K562 (cell line): Measurements from ENCODE around the gene ZNF891. TPM values are rescaled to one million over a fixed set of nuclear protein-coding genes. Genes with fewer than 3 reads are reported as not detected.

ENCODE experiments used
- CBX8 ChIP-seq: fragments of 200-600 bp; sonication (generic); IDR thresholded peaks from 2 replicates; pipeline ENCODE4 v1.6.1; 2012; ENCODE audit warnings: borderline replicate concordance, mixed run types, low read depth, mild to moderate bottlenecking, moderate library complexity, mixed read lengths, low read length, control low read depth, inconsistent platforms; ENCODE audit not compliant: poor library complexity, severe bottlenecking; ENCODE audit errors: extremely low read depth
- CREB3 ChIP-seq: fragments of 450-650 bp; conservative IDR thresholded peaks from 2 replicates; pipeline ENCODE4 v1.6.1; 2016; ENCODE audit warnings: missing genetic modification characterization, low read depth, mild to moderate bottlenecking, missing compliant biosample characterization, moderate library complexity
- MAFK ChIP-seq: IDR thresholded peaks from 2 replicates; pipeline ENCODE4 v1.6.1; 2011; ENCODE audit warnings: low read length, improper control_type of control experiment
- MEIS2 ChIP-seq: fragments of 450-650 bp; IDR thresholded peaks from 2 replicates; pipeline ENCODE4 v1.6.1; 2014; ENCODE audit warnings: mild to moderate bottlenecking; ENCODE audit not compliant: partially characterized antibody
- MTF1 ChIP-seq: fragments of 250-450 bp; sonication (Bioruptor Pico); IDR thresholded peaks from 2 replicates; pipeline ENCODE4 v1.9.0; 2021; ENCODE audit warnings: moderate library complexity, mild to moderate bottlenecking, inconsistent platforms, borderline replicate concordance
- NCOA2 ChIP-seq, 2 experiments: fragments of 450-650 bp; IDR thresholded peaks; 2 replicates each; pipeline ENCODE4 v1.6.1; 2018; ENCODE audit warnings: mild to moderate bottlenecking in 2 of 2, moderate library complexity in 1 of 2; ENCODE audit not compliant: partially characterized antibody in 2 of 2
- RBBP5 ChIP-seq: fragments of 200-600 bp; sonication (generic); IDR thresholded peaks from 2 replicates; pipeline ENCODE4 v1.6.1; 2012; ENCODE audit warnings: borderline replicate concordance, mild to moderate bottlenecking, low read length, control low read depth, inconsistent platforms; ENCODE audit not compliant: insufficient read depth, poor library complexity, severe bottlenecking
- TCF7 ChIP-seq: sonication (generic); IDR thresholded peaks from 2 replicates; pipeline ENCODE4 v1.6.1; 2016; ENCODE audit warnings: antibody characterized with exemption, borderline replicate concordance
- THRAP3 ChIP-seq: fragments of 450-650 bp; IDR thresholded peaks from 2 replicates; pipeline ENCODE4 v1.6.1; 2016; ENCODE audit warnings: mild to moderate bottlenecking, inconsistent platforms, borderline replicate concordance
- ZHX1 ChIP-seq: fragments of 150-350 bp; conservative IDR thresholded peaks from 2 replicates; pipeline ENCODE4 v1.6.1; 2014; ENCODE audit warnings: low read length
- ZNF146 ChIP-seq: IDR thresholded peaks from one replicate; pipeline ENCODE4 v1.6.1; 2018; ENCODE audit warnings: missing compliant biosample characterization; ENCODE audit not compliant: unreplicated experiment
- ZNF592 ChIP-seq: fragments of 450-650 bp; IDR thresholded peaks from 2 replicates; pipeline ENCODE4 v1.6.1; 2017; ENCODE audit warnings: antibody characterized with exemption, mild to moderate bottlenecking
- ZNF778 ChIP-seq: fragments of 450-650 bp; formaldehyde crosslinking; IDR thresholded peaks from 2 replicates; pipeline ENCODE4 v1.4.0; 2020; ENCODE audit warnings: mild to moderate bottlenecking, moderate library complexity
- polyA plus RNA-seq, 8 experiments: library from polyadenylated mRNA; depleted of rRNA in 4 of 8; stranded (reverse) in 5 of 8; unstranded in 3 of 8; fragments of >200 nt; fragmentation: Nextera tagmentation in 2 of 8; fragmentation: Illumina TruSeq in 1 of 8; extraction: Ambion mirVana in 2 of 8; extraction: Trizol in 1 of 8; gene quantifications; 2 replicates each; pipeline versions ENCODE4 v1.2.1 to v1.2.3, GENCODE V29; 2011 to 2014; ENCODE audit warnings: inconsistent platforms in 1 of 8, missing spikeins in 1 of 8
- total RNA-seq, 7 experiments: library from RNA; depleted of rRNA in 6 of 7; stranded (reverse); fragments of >200 nt in 6 of 7; fragmentation: Illumina TruSeq in 2 of 7; extraction: Trizol in 2 of 7; gene quantifications; 2 replicates each; pipeline versions ENCODE4 v1.2.1 to v1.2.3, GENCODE V29; 2011 to 2021; ENCODE audit warnings: low replicate concordance in 1 of 7

ZNF891 gene
- total and polyA plus RNA-seq, 9 of the 15 experiments (the other 6 are each of a cell fraction or from before 2014, with no cell fraction given), result 0.41 to 2.0 (median 1.3) TPM

- no peak for TF ChIP-seq CBX8
- TF ChIP-seq TCF7, result no peak
- TF ChIP-seq MEIS2, result no peak
- TF ChIP-seq ZNF146 (CRISPR knock-in tag), result no peak
- TF ChIP-seq MTF1, result no peak
- no peak for TF ChIP-seq RBBP5
- TF ChIP-seq NCOA2 (IDR thresholded peaks at IDR 0.05; ENCODE audit: partially characterized antibody in 2 of 2), result no peak
- TF ChIP-seq ZNF778 (CRISPR knock-in tag), result no peak
- no peak for TF ChIP-seq MAFK
- no peak for TF ChIP-seq ZNF592
- no peak for TF ChIP-seq THRAP3
- no peak for TF ChIP-seq ZHX1
- TF ChIP-seq CREB3 (tag), result no peak
Measured at GRCh38 chr12:133058203-133059113, 71.6 kb downstream of the ZNF891 start (continued).
